Stomach (tissue), 4 donors: Measurements from ENCODE around the gene CYS1.

Experiments
- CTCF ChIP-seq, 7 experiments: fragments of 450-650 bp in 4 of 7; fragments of 200-600 bp in 3 of 7; sonication (generic) in 3 of 7; IDR thresholded peaks; one replicate each; pipeline ENCODE4 v1.5.1; 2016 to 2019; ENCODE audit warnings: antibody characterized with exemption in 7 of 7, control low read depth in 2 of 7, mild to moderate bottlenecking in 1 of 7
- EP300 ChIP-seq: sonication (generic); formaldehyde crosslinking; IDR thresholded peaks from one replicate; pipeline ENCODE4 v1.6.1; 2017; ENCODE audit warnings: antibody characterized with exemption
- POLR2A ChIP-seq, 4 donors: fragments of 450-650 bp; IDR thresholded peaks; one replicate each; pipeline ENCODE4 v1.6.1; 2016; ENCODE audit warnings: antibody characterized with exemption in 4 of 4, control low read depth in 2 of 4, mild to moderate bottlenecking in 1 of 4, moderate library complexity in 1 of 4
- POLR2AphosphoS5 ChIP-seq, 3 donors: sonication (generic); formaldehyde crosslinking; IDR thresholded peaks; one replicate each; pipeline ENCODE4 v1.6.1; 2016; ENCODE audit warnings: antibody characterized with exemption in 3 of 3

- TF ChIP-seq CTCF (IDR thresholded peaks at IDR 0.05) (no peak), POLR2AphosphoS5 (IDR thresholded peaks at IDR 0.05) (no peak), POLR2A (IDR thresholded peaks at IDR 0.05) (no peak), EP300 (no peak)
Measured at GRCh38 chr2:10096641-10097040, 16.4 kb upstream of the CYS1 start.
